Mesodermal cell (in vitro differentiated cells): ENCODE data around the gene FAM241B.

ENCODE experiments used
- H3K27ac ChIP-seq: 2 replicates; pipeline ENCODE4 v1.7.0; 2013; ENCODE audit warnings: mild to moderate bottlenecking, low read depth, low read length, moderate library complexity; ENCODE audit not compliant: severe bottlenecking
- H3K36me3 ChIP-seq: 2 replicates; pipeline ENCODE4 v1.7.1; 2013; ENCODE audit warnings: mild to moderate bottlenecking, low read length, moderate library complexity; ENCODE audit not compliant: control insufficient read depth, insufficient read depth
- H3K4me1 ChIP-seq: one replicate; pipeline ENCODE4 v1.7.1; 2013; ENCODE audit warnings: mild to moderate bottlenecking, low read length; ENCODE audit not compliant: insufficient read depth, control insufficient read depth, poor library complexity, severe bottlenecking
- H3K4me3 ChIP-seq: 2 replicates; pipeline ENCODE4 v1.7.0; 2013; ENCODE audit warnings: low read length, control low read depth, mild to moderate bottlenecking; ENCODE audit not compliant: insufficient read depth, poor library complexity, severe bottlenecking; ENCODE audit errors: extremely low read depth
- H3K9me3 ChIP-seq: 2 replicates; pipeline ENCODE4 v1.7.1; 2013; ENCODE audit warnings: mild to moderate bottlenecking, low read length, moderate library complexity; ENCODE audit not compliant: control insufficient read depth
- WGBS, 2 experiments: methylation state at CpG; one replicate each; pipeline ENCODE4 v1.1.5; 2013; ENCODE audit warnings: missing lambda C conversion rate in 2 of 2; ENCODE audit not compliant: insufficient coverage in 2 of 2; 5-methylcytosine and 5-hydroxymethylcytosine counted together

The FAM241B gene

GRCh38 chr10:69674786-69675185 lies 44.7 kb downstream of the FAM241B start:
- Histone ChIP-seq H3K27ac (no peak overlapping the region), H3K36me3 (no peaks in the 10 kb centered on the region), H3K4me1 (no peaks in the 10 kb centered on the region), H3K4me3 (no peak overlapping the region), H3K9me3 (no peaks in the 10 kb centered on the region)
- 76% methylated on average over 2 of the region's 2 CpGs; no CpG with 5 or more reads in 1 of the 2 experiments for WGBS, 2 experiments

- Histone ChIP-seq H3K9me3 (no peaks in the 10 kb centered on the region), H3K27ac (no peak overlapping the region), H3K36me3 (no peaks in the 10 kb centered on the region), H3K4me1 (no peaks in the 10 kb centered on the region), H3K4me3 (no peak overlapping the region)
- no CpG with 5 or more reads among the region's 4 CpGs for WGBS, 2 experiments
Observed at GRCh38 chr10:69676301-69676700, 46.3 kb downstream of the FAM241B start.

GRCh38 chr10:69677985-69678654 lies 48.1 kb downstream of the FAM241B start:
- H3K36me3 ChIP-seq, result no peaks in the 10 kb centered on the region
- H3K4me3 ChIP-seq, result no peak overlapping the region
- WGBS, 2 experiments, result 83 to 88% methylated on average over 18 to 19 of the region's 20 CpGs
- H3K4me1 ChIP-seq, result no peaks in the 10 kb centered on the region
- H3K9me3 ChIP-seq, result no peaks in the 10 kb centered on the region
- no peak overlapping the region for H3K27ac ChIP-seq

- Histone ChIP-seq H3K9me3 (no peaks in the 10 kb centered on the region), H3K4me1 (peaks cover 5% of the 10 kb centered on the region), H3K4me3 (no peak overlapping the region), H3K27ac (no peak overlapping the region), H3K36me3 (no peaks in the 10 kb centered on the region)
- 81 to 83% methylated on average over 8 to 9 of the region's 9 CpGs for WGBS, 2 experiments
Observed at GRCh38 chr10:69679736-69680135, 49.7 kb downstream of the FAM241B start.

- no peaks in the 10 kb centered on the region for H3K9me3 ChIP-seq
- H3K4me3 ChIP-seq, result no peak overlapping the region
- 100% methylated on average over 1 of the region's 4 CpGs; no CpG with 5 or more reads in 1 of the 2 experiments for WGBS, 2 experiments
- no peaks in the 10 kb centered on the region for H3K36me3 ChIP-seq
- peaks cover 11% of the 10 kb centered on the region for H3K4me1 ChIP-seq
- H3K27ac ChIP-seq, result no peak overlapping the region
Observed at GRCh38 chr10:69680610-69681009, 50.6 kb downstream of the FAM241B start.

- 85 to 91% methylated on average over 4 to 6 of the region's 6 CpGs for WGBS, 2 experiments
- Histone ChIP-seq H3K4me1 (peaks cover 11% of the 10 kb centered on the region), H3K27ac (no peak overlapping the region), H3K4me3 (no peak overlapping the region), H3K36me3 (no peaks in the 10 kb centered on the region), H3K9me3 (no peaks in the 10 kb centered on the region)
Observed at GRCh38 chr10:69681436-69681835, 51.4 kb downstream of the FAM241B start.

- Histone ChIP-seq H3K4me1 (peaks cover 11% of the 10 kb centered on the region), H3K4me3 (no peak overlapping the region), H3K36me3 (no peaks in the 10 kb centered on the region), H3K27ac (no peak overlapping the region), H3K9me3 (no peaks in the 10 kb centered on the region)
Observed at GRCh38 chr10:69682955-69683474, 53.0 kb downstream of the FAM241B start.
